Daoy (cell line): ENCODE results near the gene LRRTM4. TPM values are rescaled to one million over a fixed set of nuclear protein-coding genes. Genes with fewer than 3 reads are reported as not detected.
"Not testable (repeated sequence)": the region's sequence is repeated elsewhere in the genome, so short reads cannot be mapped to it uniquely, and the experiment has no call there.

Source experiments
- DNase-seq: peaks from one replicate; pipeline ENCODE4 v3.0.0-alpha.2; 2015; ENCODE audit warnings: low read depth
- total RNA-seq: library from RNA; depleted of rRNA; stranded (reverse); fragments of >200 nt; shearing (Covaris generic); gene quantifications from 2 replicates; pipeline ENCODE4 v1.2.3, GENCODE V29; 2014

Gene LRRTM4
- total RNA-seq, 1 experiment from 2014 or later, result 0.29 TPM

DNA sequence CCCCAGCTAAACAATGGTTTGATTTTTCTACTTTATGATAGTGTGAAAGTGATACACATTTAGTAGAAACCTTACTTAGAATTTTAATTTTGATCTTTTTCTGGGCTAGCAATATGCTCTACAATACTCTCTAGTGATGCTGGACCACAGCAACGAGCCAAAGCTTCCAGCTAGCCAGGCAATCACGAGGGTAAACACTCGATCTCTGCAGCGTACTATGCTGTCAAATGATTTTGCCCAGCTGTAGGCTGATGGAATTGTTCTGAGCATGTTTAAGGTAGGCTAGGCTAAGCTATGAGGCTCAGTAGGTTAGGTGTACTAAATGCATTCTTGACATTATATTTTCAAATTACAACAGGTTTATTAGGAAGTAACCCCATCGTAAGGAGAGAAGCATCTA lies 207.5 kb downstream of the LRRTM4 start:
- DNase-seq, result no peak

DNA sequence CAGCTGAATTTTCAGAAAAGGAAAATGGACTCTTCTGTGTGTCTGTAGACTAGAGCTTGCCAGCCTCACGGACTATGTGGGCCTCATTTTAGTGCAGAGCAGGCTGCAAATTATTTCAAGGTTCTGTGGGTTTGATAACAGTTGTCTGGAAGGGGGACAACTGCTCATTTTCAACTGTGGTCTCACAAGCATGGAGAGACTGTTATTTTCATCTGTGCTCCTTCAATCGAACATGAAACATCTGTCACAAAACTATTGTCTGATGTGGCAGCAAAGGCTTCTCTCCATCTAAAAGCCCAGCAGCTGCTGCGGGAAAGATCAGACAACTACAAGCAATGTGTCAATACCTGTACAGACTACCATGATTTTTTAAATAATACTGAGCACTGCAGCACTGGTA lies 211.8 kb downstream of the LRRTM4 start:
- no peak for DNase-seq

DNA sequence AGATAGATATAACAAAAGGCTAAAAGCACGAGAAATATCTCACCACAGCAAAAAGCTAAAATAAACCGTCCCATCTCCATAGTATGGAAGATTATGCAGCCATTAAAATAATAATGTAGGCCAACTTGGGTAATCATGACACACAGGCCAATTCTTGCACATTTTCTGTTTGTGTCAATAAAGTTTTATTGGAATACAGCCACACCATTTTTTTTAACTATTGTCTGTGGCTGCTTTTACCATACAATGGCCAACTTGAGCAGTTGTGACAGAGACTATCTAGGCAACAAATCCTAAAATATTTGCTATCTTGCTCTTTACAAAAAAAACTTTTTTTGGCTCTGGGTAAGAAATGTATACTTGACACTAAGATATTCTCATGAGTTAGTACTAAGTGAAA lies 212.5 kb downstream of the LRRTM4 start:
- no peak for DNase-seq

GRCh38 chr2:77301441-77301840 lies 220.7 kb downstream of the LRRTM4 start:
- DNase-seq, result no peak

DNA sequence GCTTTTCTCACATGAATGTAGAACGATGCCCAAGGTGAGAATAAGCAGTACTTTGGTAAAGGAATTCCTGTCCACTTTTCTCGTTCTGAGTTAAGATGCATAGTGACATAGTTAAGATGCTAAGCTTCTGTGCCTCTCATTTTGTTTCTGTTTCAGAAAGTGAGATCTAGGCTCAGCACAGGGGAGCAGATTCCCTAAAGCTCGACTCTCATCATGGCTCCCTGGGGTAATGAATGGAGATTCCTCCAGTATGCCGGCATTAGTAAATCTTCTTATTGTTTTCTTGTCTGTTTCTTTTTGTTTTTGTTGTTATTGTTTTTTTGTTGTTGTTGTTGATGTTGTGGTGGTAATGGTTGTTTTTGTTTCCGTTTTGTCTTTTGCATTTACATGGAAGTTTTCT lies 225.4 kb downstream of the LRRTM4 start:
- DNase-seq, result no peak

DNA sequence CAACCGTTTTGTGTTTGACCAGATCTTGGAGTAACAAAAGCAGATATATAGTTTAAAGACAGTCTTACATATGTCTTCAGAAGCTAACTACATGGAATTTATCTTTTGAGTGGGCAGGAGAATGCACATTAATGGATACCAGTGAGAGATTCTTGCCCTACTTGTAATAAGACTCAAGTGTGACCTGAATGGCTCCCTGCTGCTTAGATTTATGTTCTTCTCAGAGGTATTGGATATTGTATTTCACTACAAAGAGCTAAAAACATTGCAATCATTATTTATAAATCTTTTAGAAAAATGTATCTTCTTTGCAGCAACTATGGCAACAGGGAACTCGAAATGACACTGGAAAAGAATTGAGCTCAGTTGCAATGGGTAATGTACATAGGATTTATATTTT lies 227.7 kb downstream of the LRRTM4 start:
- DNase-seq, result no peak

DNA sequence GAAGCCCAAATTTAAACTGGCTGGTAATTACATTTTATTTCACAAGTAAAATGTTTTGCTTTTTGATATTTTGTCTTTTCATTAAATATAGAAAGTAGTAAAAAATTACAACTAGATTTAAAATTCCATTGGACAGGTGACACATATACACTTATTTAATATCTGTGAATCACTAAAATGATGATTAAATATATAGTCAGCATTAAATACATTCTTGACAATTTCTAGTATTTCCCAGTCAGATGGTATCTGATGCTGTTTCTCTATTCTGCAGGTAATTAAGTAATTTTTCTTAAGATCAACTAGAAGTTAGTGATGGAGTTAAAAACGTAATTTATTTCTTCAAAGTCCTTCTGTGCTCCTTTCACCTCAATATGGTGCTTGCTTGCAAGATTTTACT lies 237.8 kb downstream of the LRRTM4 start:
- DNase-seq, result no peak

DNA sequence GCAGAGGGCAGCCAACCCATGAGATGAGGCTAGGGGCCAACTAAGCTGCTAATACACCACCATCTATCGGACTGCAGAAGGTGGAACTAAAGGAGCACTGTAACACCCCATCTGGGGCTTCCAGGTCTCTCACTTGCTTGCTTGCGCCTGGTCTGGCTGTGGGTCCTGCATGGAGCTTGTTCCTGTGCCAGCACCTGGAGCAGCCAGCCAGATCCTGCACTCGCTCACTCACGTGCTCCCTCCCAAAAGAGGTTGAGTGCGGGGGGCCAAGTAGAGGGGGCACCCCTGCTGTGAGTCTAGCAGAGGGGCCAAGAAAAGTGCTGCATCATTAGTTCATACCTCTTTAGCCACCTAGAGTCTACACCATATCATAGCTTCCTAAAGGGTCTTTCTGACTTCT lies 250.9 kb downstream of the LRRTM4 start:
- DNase-seq, result no peak

GRCh38 chr2:77270433-77270832 lies 251.7 kb downstream of the LRRTM4 start:
- no peak for DNase-seq

- peak; percentile 2 for DNase-seq
These were observed 253.6 kb downstream of the LRRTM4 start for GRCh38 chr2:77268626-77269025.

DNA sequence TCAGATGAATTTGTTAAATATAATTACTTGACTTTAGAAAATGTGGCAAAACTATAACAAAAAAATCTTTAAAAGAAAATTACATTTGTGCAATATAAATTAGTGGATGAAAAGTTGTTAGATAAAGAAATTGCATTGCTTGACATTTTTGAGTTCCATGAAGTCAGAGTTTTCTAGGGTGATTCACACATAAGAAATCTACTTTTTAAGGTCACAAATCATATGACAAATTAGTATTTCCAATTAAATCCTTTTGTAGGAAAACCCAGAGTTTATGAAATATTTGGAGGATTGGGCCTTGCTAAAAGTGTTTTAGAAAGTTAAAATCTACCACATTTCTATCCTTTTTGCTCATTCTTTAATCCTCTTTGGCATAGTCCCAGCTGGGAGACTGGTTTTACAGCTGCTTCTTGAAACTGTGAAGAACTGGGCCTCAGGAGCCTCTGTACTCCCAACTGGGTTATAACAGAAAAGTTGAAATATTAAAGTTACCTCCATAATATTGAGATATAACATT lies 289.2 kb downstream of the LRRTM4 start:
- DNase-seq, result no peak

DNA sequence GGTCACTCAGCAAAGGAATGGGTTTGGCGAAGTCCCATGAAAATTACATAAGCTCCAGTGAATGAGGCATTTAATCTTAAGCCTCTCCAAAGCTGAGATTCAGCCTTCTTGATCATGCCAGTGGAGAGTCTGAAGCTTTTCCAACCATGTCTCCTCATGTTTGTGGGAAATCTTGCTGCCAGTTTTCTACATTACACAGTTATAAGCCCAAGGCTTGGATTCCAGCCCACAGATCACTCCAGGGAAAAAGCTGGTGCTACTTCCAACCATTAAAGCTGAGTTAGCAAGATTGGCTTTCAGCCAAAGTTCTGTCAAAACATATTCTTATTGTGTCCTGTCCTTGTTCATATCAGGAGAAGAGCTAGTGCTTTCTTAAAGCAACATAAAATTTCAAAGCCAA lies 293.8 kb downstream of the LRRTM4 start:
- no peak for DNase-seq

GRCh38 chr2:77210725-77211124 lies 311.5 kb downstream of the LRRTM4 start:
- no peak for DNase-seq

DNA sequence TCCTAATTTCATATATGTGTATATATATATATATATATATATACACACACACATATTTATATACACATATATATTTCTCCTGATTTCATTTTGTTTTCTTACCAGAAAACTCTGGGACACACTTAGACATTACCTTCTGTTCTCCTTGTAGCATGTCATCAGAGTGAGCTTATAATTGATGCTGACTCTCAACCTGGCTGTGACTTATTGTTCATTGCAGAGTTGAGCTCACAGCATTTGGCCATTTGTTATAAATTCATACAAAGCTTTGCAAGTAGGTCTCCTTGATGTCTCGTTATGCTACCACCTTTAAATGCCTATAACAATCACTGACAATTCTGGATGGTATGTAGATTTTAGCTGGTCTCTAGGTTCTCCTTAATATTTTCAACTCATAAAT lies 314.8 kb downstream of the LRRTM4 start:
- no peak for DNase-seq

DNA sequence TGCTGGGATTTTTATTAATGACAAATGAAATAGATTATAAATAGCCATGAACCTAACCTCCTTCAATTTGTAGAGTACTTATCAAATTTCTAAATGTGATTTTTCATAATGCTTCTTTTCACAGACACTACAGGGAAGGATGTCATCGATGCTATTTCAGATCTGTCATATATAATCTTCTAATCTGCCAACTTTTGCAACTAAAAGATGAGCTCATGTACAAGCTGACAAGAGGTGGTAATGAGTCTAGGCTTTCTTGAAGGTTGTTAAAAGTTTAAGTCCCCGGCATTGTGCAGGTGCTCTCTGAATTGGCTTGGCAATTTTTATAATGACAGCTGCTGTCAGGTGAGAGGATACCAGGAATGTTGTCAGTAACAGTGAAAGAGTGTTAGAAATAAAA lies 320.4 kb downstream of the LRRTM4 start:
- DNase-seq, result no peak

- no peak for DNase-seq
These were observed 322.8 kb downstream of the LRRTM4 start for GRCh38 chr2:77199411-77199810.

DNA sequence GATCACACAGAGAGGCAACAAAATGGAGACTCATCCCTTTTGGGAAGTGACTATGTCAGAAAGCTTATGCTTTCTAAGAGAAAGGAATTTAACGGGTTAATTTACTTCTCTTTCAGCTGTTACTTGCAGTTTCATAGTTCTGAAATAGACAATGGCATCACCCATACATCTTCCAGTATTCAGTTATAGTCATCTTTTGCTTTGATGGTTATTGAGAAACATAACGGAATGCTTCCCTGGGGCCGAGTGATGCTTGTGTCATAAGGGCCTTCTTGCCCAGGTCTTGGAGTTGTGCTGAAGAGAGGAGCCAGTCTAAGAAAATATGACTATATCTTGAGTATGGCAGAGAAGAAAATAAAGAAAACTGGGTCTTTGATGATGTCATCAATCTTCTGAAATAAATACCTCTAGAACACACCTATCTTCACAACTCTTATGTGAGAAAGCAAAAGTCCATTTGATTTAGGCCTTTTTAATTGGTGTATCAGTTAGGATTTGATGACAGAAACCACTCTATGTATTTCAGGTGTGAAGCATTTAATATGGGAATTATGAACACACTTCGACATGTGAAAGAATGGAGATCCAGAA lies 328.2 kb downstream of the LRRTM4 start:
- DNase-seq, result no peak

- no peak for DNase-seq
These were observed 329.3 kb downstream of the LRRTM4 start for GRCh38 chr2:77192811-77193289.

GRCh38 chr2:77191665-77192064 lies 330.5 kb downstream of the LRRTM4 start:
- DNase-seq, result no peak

DNA sequence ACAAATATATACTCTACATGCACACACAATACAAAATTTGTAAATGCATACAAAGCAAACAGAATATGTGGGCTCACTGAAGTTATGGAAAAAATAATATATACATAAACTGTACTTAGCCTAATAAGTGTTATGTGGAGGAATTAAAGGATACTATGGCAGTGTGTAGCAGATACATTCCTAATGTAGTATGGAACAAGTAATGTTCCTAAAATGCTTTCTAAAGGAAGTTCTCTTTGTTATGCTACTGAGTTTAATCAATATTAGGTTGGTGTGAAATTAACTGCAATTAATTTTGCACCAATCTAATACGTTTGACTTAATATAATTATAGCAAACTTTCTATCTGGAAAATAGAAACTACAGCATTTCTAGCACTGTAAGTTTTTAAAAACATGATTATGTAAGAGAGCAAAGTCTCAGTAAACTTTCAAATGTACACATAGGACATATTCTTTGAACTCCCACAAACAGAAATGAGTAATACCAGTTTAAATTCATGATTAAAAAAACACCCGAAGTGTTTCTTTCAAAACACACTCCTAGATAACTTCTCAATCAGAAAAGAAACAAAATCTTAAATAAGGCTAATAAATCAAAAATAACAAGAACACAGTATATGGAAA lies 331.3 kb downstream of the LRRTM4 start:
- DNase-seq, result no peak

GRCh38 chr2:77185052-77185451 lies 337.1 kb downstream of the LRRTM4 start:
- no peak for DNase-seq

GRCh38 chr2:77179297-77179696 lies 342.9 kb downstream of the LRRTM4 start:
- DNase-seq, result no peak

DNA sequence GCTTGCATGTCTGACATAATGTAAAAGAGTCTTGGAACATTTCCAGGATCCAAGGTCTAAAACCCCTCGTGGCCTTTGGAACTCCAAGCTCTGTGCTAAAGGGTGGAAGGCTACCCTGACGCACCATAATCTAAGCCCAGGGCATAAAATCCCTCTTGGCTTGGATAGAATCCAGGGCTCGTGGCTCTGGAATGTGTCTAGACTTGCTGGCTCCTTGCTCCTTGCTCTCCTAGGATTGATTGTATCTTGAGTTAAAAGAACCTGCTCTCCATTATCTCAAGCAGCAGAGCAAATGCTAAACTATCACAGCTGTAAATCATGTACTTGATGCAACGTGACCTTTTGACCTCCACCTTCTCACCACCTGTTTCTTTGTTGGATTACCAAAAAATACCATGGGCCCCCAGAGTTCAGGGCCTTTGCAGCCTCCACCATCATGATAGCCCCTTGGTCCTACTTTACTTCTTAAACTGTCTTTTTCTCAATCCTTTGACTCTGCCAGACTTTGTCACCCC lies 346.9 kb downstream of the LRRTM4 start:
- DNase-seq, result not testable (repeated sequence)
